Measurements from ENCODE around the gene CDKN2A. TPM values are rescaled to one million over a fixed set of nuclear protein-coding genes. Genes with fewer than 3 reads are reported as not detected.

CDKN2A gene
- 0.64 and 15.7 TPM in 2 replicates for total RNA-seq

GRCh38 chr9:21993893-21994555 is at the start of gene CDKN2A:
Gene CDKN2A, minus strand, starts transcription at chr9:21994392.

GRCh38 chr9:22008717-22009505 is 14.7 kb upstream of the CDKN2A start, which contains the start of gene CDKN2B:
Gene CDKN2B, minus strand, starts transcription at chr9:22009305. Its CDS starts 352 bp downstream, at chr9:22008953.

GRCh38 chr9:21994556-21995005 is 389 bp upstream of the CDKN2A start, which contains the start of gene CDKN2B-AS1:
Gene CDKN2B-AS1, plus strand, starts transcription at chr9:21994791.

Other genes starting within 250 kb of the CDKN2A start
- 54.1 and 55.9 TPM in 2 replicates for gene MTAP, start 191.8 kb downstream of the CDKN2A start, total RNA-seq
- gene CDKN2B-AS1, start 399 bp upstream of the CDKN2A start, total RNA-seq, result 2.1 and 2.7 TPM in 2 replicates
- gene CDKN2B, start 14.9 kb upstream of the CDKN2A start, total RNA-seq, result 36.9 and 62.4 TPM in 2 replicates

Data from tracheal epithelial cell (primary cell).